Stimulated activated naive CD8-positive, alpha-beta T cell treated with anti-CD3 and anti-CD28 coated beads, Interleukin-15, amount 100 ng/mL, for 72 hours (primary cell): ENCODE data around the gene BAIAP2L1.

Experiments
- ATAC-seq: fragments of 150-1000 bp; cut with Tn5 transposase; 2 replicates; pipeline ENCODE4 v1.10.0; 2021; ENCODE audit warnings: mild to moderate bottlenecking, moderate library complexity
- DNase-seq, 2 donors: peaks; one replicate each; pipeline ENCODE4 v3.0.0; 2021 to 2022
- H3K27ac Mint-ChIP-seq, 2 donors: one replicate each; pipeline ENCODE4 v1.8.0; 2022; ENCODE audit warnings: mild to moderate bottlenecking in 2 of 2, mixed read lengths in 2 of 2, moderate library complexity in 2 of 2
- H3K27me3 Mint-ChIP-seq: one replicate; pipeline ENCODE4 v1.8.0; 2022; ENCODE audit warnings: mixed read lengths
- H3K4me1 Mint-ChIP-seq: one replicate; pipeline ENCODE4 v1.8.0; 2022; ENCODE audit warnings: mild to moderate bottlenecking, mixed read lengths
- H3K4me3 Mint-ChIP-seq, 2 donors: one replicate each; pipeline ENCODE4 v1.8.0; 2022; ENCODE audit warnings: mild to moderate bottlenecking in 2 of 2, mixed read lengths in 2 of 2, moderate library complexity in 1 of 2
- H3K9me3 Mint-ChIP-seq, 2 donors: one replicate each; pipeline ENCODE4 v1.8.0; 2022; ENCODE audit warnings: mixed read lengths in 2 of 2

The BAIAP2L1 gene

DNA sequence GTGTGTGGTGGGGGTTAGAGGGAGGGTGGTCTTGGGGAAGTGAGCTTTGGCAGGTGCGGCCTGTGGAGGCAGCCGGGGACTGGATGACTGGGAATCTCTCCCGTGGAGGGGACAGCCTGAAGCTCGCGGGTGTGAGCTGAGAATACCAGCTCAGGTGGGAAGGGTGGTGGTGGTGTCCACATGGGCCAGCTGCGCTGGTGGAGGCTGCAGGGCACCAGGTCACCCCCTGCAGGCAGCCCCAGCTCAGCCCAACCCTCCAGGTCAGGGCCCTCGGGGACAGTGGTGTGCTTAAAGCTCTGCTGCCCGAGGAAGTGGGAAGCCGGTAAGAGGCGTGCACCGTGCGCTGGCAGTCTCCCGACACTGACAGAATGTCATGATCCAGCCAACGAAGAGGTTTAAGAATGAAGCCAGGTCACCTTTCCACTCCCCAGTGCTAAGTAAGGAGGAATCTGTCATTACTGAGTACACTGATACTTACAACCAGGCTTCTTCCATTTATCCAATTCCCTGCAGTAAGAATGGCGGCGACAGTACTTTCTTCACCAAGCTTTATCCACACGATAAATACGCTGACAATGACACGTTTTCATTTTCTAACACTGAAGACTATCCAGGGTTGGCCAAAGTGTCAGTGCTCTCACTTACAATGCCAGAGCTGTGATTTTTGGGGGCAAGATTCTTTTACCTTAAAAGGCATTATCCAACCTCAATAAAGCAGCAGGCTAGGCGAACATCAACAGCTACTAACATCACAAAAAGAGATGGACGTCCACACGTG, 99.0 kb downstream of the BAIAP2L1 start:
- H3K4me1 Mint-ChIP-seq = no peaks in the 10 kb centered on the region
- H3K27me3 Mint-ChIP-seq = no peaks in the 10 kb centered on the region
- no peak for DNase-seq
- H3K27ac Mint-ChIP-seq = no peak overlapping the region
- H3K9me3 Mint-ChIP-seq = no peaks in the 10 kb centered on the region
- ATAC-seq = peak; percentile 26
- H3K4me3 Mint-ChIP-seq = no peak overlapping the region

DNA sequence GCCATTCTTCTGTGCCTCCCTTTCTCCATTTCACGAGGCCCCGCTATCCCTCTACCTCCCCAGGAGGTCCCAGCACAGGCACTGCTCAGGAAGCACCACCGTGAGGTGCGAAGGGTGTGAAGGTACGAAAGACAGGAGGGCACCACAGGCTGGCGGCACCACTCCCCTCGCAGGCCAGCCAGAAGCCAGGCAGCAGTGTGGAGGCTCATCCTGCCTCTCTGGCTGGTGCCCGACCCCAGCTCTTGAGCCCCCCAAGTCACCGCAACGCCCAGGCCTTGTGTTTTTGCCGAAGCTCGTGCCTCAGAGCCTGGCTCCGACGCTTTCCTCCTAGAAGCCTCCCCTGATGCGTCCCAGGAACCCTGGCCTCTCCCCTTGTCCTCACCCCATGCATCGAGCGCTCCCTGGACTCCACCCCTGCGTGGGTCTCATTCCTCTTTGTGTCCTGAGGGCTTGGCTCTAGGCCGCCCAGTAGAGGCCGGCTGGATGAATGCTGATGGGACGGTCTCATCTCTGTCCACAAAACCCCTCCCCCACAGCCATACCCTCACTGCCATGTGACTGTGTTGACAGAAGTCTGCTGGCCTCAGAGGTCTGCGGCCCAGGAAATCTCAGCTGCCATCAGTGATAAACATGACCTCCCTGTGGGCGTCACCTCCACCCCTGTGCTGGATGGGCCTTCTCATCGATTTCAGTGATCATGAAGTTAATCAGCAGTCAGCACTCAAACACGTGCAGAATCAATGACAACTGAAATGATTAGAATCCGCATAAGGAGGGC, 100.1 kb downstream of the BAIAP2L1 start:
- Mint-ChIP-seq H3K4me1 (no peaks in the 10 kb centered on the region), H3K27me3 (no peaks in the 10 kb centered on the region), H3K27ac (no peak overlapping the region), H3K9me3 (no peaks in the 10 kb centered on the region), H3K4me3 (no peak overlapping the region)
- ATAC-seq = no peak
- DNase-seq = no peak

DNA sequence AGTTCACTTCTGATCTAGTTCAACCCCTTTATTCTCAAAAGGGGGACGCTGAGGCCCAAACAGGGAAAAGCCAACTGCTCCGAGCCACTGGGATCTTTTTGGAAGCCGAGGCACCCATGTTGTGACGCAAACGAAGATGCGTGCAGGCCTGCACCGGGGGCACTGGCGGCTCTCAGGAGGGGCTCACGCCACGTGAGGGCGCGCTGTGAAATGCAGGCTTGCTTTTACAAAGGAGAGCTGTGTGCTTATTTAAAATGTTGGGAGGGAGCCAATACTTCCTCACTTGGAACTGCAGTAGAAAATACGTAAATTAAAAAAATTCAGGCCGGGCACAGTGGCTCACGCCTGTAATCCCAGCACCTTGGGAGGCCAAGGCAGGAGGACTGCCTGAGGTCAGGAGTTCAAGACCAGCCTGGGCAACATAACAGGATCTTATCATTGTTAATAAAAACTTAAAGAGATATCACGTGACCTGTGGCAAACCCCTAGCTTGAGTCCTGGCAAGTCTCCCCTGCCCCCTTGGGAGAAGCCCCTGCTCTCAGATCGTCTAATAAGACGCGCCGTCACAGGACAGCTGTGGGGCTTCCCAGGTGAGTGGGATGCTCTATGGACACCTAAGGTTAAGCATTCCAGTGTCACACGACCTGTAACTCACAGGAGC, 103.1 kb downstream of the BAIAP2L1 start:
- H3K4me3 Mint-ChIP-seq = no peak overlapping the region
- H3K9me3 Mint-ChIP-seq = no peaks in the 10 kb centered on the region
- DNase-seq (no peak), ATAC-seq (no peak)
- H3K4me1 Mint-ChIP-seq = no peaks in the 10 kb centered on the region
- H3K27me3 Mint-ChIP-seq = no peaks in the 10 kb centered on the region
- peak overlapping the region in 1 of 2 donors; percentile 63 for H3K27ac Mint-ChIP-seq

DNA sequence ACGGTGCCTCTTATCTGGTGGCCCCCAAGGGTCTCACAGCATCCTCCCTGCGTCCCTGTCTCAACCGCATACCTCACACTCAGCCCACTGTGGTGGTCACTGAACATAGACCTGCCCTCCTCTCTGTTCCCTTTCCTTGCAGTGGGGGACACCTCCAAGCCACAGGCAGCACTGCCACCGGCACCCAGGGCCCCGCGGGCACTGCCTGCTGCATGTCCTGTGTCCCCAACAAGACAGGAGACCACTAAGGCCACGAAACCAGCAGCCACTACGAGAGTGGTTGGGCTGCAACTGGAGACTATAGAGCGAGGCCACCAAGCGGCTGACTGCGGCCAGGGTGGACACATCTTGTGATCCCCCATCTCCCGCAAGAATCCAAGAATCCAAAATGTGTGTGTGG, 104.1 kb downstream of the BAIAP2L1 start:
- Mint-ChIP-seq H3K27ac (peak overlapping the region in 1 of 2 donors; percentile 77), H3K4me1 (no peaks in the 10 kb centered on the region), H3K4me3 (no peak overlapping the region), H3K27me3 (no peaks in the 10 kb centered on the region), H3K9me3 (no peaks in the 10 kb centered on the region)
- no peak for ATAC-seq
- no peak for DNase-seq

DNA sequence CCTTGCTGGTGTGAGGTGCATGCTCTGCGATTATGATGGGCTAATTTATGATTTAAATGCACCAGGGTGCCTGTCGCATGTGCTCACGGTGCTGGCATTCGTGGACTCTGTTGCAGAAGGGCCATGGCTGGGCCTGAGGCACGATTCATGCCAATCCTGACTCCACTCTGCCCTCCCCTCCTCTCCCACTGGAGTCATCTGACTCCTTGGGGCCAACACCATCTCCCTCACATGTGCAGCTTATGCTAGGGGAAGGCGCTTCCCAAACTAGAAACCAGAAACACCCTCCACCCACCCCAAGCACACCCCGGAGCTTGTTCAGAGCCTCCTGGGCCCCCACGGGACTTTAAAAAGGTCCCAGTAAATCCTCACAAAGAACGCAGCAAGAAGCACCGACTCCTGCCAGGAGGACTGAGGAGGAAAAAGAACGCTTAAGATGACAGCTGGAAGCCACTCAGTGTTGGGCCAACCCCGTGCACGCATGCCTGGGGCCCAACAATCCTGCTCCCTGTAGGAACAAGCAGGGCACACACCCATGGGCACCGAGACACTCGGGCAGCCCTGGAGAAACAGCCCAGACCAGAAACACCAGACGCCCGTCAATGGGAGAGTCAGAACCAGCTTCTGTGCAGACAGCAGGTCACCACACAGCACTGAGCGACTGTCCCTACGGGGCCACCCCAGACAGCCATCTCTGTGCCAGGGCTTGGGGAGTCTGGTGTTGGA, 105.3 kb downstream of the BAIAP2L1 start:
- Mint-ChIP-seq H3K4me3 (no peak overlapping the region), H3K27ac (peak overlapping the region in 1 of 2 donors; percentile 7), H3K4me1 (no peaks in the 10 kb centered on the region), H3K9me3 (no peaks in the 10 kb centered on the region), H3K27me3 (no peaks in the 10 kb centered on the region)
- no peak for DNase-seq
- no peak for ATAC-seq

DNA sequence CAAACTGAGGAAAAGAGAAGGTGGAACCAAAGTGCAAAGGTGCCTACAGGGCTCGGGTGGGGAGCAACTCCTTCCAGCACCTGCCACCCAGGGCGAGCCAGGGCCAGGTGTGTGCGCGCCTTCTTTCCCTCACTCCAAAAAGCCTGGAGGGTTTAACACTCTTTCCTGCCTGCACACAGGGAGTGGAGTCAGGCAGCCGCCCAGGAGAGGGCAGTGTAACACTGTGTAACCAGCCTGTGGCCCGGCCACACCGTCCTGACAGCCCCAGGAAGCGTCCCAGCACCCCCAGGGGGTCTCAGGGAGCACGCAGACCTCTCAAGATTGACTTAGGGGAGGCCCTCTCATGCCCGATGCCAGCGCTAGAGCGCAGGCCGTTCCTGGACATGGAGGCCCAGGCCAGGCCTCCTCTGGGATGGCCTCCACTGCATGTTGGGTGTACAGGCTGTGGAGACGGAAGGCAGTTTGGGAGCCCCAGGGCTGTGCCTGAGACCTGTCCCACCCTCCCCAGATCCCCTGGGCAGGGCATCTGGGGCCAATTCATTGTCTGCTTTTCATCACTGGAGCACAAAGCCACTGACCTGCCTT, 106.0 kb downstream of the BAIAP2L1 start:
- H3K4me1 Mint-ChIP-seq = no peaks in the 10 kb centered on the region
- ATAC-seq = peak; percentile 79
- H3K27ac Mint-ChIP-seq = peak overlapping the region in 1 of 2 donors; percentile 13
- DNase-seq = peak in 1 of 2 donors; percentile 37
- no peaks in the 10 kb centered on the region for H3K9me3 Mint-ChIP-seq
- no peak overlapping the region for H3K4me3 Mint-ChIP-seq
- no peaks in the 10 kb centered on the region for H3K27me3 Mint-ChIP-seq

DNA sequence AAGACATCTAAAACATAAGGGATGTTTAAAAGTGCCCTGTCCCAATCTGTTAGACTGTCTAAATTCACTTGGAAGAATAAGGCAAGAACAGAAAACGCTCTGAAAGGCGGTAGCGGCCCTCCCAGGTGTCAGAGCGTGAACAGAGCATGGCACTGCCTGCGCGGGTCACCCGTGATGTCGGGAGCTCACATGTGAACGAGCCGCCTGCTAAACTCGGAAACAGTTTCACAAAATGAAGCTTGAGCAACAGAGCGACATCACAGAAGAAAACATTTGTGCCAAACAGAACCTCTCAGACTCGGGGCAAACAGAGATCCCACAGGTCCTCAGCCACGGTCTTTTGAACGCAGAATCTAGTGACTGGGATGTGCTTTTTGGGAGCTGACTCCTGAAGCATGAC, 106.6 kb downstream of the BAIAP2L1 start:
- Mint-ChIP-seq H3K9me3 (no peaks in the 10 kb centered on the region), H3K27ac (no peak overlapping the region), H3K4me3 (no peak overlapping the region), H3K4me1 (no peaks in the 10 kb centered on the region), H3K27me3 (no peaks in the 10 kb centered on the region)
- no peak for ATAC-seq
- DNase-seq = no peak

DNA sequence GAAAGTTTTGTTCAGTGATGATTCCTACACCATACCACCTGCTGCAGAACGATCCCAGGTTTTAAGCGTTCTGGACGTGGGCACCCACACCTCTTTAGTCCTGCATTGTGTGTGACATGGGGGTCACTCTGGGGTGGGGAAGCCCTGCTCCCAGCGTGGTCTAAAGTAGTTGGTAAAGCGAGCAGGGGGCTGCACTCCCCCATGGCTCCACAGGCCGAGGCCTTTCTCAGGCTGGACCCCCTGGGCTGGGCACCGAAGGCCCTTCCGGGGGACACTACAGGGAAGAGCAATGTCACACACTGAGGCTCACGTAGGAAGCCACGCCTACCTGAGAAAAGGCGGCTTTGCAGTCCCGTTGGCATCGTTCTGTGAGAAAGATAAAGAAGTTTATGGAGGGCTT, 107.1 kb downstream of the BAIAP2L1 start:
- H3K9me3 Mint-ChIP-seq = no peaks in the 10 kb centered on the region
- no peaks in the 10 kb centered on the region for H3K27me3 Mint-ChIP-seq
- no peak overlapping the region for H3K4me3 Mint-ChIP-seq
- ATAC-seq (no peak), DNase-seq (no peak)
- no peak overlapping the region for H3K27ac Mint-ChIP-seq
- no peaks in the 10 kb centered on the region for H3K4me1 Mint-ChIP-seq

DNA sequence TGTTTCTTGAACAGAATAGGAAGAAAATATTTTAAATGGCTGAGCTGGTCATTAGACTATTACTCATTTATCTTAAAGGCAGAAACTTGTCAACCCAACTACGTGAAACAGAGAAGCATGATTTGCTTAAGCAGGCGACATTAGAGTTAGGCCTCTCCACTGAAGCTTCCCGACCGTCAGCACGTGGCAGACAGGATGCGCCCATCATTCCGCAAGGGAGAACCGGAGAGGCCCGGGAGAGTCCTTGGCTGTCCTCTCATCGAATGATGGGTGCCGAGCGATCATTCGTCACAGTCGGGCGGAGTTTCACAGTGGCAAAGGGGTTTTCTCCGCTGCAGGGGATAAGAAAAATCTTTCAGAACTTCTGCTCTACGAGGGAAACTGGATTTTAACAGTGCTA, 107.6 kb downstream of the BAIAP2L1 start:
- Mint-ChIP-seq H3K27ac (no peak overlapping the region), H3K9me3 (no peaks in the 10 kb centered on the region), H3K4me1 (no peaks in the 10 kb centered on the region), H3K27me3 (no peaks in the 10 kb centered on the region), H3K4me3 (no peak overlapping the region)
- no peak for ATAC-seq
- DNase-seq = no peak

DNA sequence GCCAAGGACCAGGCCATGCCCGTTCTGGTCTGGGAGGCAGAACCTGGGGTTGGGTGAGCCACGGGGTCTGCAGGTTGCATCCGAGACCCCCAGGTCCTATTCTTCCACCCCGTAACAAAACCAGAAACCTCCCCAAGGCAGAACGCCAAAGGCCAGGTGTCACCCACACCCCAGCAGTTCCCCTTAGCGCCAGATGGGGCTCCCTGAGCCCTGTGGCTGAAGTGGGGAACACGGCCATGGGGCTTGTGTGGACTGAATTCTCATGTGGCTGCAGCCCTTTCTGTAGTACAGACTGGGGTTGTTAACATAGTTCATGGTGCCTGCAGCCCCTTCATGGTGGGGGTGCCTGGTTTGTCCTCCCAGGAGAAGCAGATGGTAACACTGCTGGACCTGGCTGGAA, 109.2 kb downstream of the BAIAP2L1 start:
- Mint-ChIP-seq H3K9me3 (no peaks in the 10 kb centered on the region), H3K4me1 (peaks cover 6% of the 10 kb centered on the region)
- no peak for ATAC-seq

DNA sequence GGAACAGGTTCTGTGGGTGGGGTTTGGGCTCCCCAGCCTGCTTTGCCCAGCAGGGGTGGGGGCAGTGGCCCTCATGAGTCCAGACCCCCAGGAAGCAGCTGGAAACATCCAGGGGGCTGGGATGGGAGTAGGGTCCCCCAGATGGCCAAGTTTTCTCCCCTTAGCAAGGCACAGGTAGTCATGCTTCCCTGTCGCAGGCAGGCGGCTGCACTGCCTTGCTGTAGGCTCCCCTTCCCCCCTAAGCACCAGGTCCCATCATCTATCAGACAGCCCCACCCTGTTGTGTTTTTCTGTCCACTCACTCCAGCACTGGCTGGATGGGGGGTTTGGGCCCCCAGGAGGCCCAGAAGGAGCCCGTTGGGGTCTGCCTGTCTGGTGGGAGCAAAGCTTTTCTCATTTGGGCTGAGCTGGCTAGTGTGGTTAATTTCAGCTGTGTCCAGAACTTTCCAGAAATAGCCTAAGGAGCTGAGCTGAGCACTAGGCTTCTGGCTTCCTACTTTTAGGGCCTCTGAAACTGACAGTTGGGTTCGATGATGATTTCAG, 111.5 kb downstream of the BAIAP2L1 start:
- Mint-ChIP-seq H3K9me3 (no peaks in the 10 kb centered on the region), H3K4me3 (no peak overlapping the region), H3K27me3 (no peaks in the 10 kb centered on the region), H3K27ac (no peak overlapping the region), H3K4me1 (peaks cover 18% of the 10 kb centered on the region)
- no peak for DNase-seq
- ATAC-seq = no peak

More for the DNA sequence above, 109.2 kb downstream of the BAIAP2L1 start:
- Mint-ChIP-seq H3K27me3 (no peaks in the 10 kb centered on the region), H3K27ac (peak overlapping the region in 1 of 2 donors; percentile 13), H3K4me3 (no peak overlapping the region)
- no peak for DNase-seq

DNA sequence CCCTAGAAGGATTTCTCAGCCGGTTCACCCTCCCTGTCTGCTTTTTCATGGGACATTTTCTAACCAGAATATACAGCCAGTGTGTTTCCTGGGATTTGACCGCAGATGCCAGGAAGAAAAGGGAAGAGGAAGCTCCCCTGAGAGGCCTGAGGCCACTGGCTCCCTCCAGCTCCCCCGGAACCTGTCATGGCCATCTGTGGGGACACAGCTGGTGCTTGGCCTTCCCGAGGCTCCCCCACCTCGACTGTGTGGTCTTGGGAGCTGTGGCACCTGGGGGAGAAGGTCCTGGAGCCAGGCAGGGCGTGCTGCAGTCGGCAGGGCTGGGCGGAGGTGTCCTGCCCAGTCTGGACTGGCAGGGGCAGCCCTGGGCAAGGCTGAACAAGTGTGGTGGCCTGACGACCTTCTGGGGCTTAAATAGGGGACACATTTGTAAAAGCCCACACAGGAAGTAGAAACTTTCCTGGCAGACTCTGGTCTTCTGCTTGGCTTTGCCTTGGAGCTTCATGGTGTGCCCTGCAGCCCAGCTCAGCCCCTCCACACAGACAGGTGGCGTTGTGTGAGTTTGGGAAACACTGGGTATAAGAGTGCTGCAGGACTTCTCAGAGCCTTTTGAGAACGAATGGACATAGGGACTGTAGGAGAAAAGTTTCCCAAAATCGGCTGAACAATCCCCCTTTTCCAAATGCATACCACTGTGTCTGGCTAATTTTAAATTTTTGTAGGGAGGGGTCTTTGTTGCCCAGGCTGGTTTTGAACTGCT, 112.6 kb downstream of the BAIAP2L1 start:
- DNase-seq (no peak), ATAC-seq (no peak)
- Mint-ChIP-seq H3K27ac (peak overlapping the region in 1 of 2 donors; percentile 91), H3K4me1 (peaks cover 30% of the 10 kb centered on the region), H3K27me3 (no peaks in the 10 kb centered on the region), H3K9me3 (no peaks in the 10 kb centered on the region), H3K4me3 (no peak overlapping the region)

DNA sequence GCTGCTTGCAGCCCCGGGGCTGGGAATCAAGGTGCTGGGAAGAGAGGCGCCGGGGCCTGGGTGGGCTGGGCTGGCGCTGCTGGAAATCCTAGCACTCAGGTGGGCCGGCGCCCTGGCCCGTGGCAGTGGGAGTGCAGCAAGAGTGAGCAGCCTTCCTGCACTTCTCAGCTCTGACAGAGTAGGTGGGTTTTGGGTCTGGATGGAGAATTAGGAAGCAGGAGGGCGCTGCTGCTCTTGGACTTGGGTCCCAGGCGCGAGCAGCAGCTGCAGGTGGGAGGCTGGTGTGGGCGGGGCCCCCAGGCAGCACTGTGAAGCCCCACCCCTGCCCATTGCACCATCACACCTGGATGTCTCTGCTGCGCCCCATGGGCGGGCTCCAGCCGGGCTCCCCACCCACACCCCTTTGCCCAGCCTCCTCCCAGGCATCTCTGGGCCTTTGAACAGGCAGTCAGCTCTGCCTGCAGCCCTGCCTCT, 113.4 kb downstream of the BAIAP2L1 start:
- H3K4me1 Mint-ChIP-seq = peaks cover 37% of the 10 kb centered on the region
- DNase-seq = no peak
- H3K4me3 Mint-ChIP-seq = no peak overlapping the region
- no peaks in the 10 kb centered on the region for H3K9me3 Mint-ChIP-seq
- no peaks in the 10 kb centered on the region for H3K27me3 Mint-ChIP-seq
- H3K27ac Mint-ChIP-seq = no peak overlapping the region
- peak; percentile 8 for ATAC-seq
